DMS114 treated with DMSO at 0.1 percent for 48 hours (cell line): ENCODE measurements around the gene PRSS50.
A peak's percentile ranks its signal among the peaks of the same experiment; 100 is the strongest.

ENCODE experiments used
- DNase-seq: peaks from one replicate; lab custom pipeline; 2025; ENCODE audit not compliant: unreplicated experiment; lab: John Stamatoyannopoulos, UW

PRSS50 gene

DNA sequence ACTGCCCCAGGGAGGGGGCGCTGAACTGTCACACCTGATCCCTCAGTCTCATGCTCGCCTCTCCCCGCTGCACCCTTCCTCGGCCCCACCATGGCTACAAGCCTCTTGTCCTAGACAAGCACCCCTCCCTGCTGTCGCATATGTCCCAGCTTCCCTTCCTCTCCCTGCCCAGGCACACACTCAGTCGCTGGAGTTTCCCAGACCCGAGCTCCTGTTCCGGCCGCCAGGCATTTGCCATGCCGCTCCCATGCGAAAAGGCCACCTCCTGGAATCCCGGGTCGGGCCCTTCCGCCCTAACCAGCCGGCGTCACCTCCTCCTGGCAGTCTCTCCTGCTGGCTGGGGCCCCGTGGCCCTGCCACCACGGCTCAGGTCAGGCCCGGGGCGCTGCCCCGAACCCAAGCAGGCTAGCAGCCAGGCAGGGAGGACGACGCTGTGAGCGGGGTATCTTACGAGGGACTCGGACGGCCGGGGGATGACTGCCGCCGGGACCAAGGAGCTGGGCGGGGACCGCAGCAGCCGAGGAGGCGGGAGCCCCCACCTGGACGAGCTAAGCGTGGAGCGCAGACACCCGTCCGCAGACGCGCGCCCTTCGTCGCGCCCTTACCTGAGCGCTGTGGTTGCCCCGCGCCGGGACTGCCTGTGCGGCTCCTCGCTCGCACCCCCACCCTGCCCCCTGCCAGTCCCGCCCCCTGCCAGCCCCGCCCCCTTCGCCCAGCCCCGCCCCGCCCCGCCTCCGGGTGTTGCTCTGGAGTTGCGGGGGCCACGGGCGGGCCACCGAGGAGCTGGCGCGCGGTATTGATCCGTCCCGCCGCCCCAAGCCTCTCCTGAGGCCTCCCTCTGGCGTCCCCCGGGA lies 24.4 kb downstream of the PRSS50 start, which contains the start of gene ALS2CL:
ALS2CL (minus strand) TSS at position 642 of the 854 bp plus-strand sequence. CDS start 4,239 bp downstream, outside the sequence.
- peak; percentile 12 for DNase-seq

DNA sequence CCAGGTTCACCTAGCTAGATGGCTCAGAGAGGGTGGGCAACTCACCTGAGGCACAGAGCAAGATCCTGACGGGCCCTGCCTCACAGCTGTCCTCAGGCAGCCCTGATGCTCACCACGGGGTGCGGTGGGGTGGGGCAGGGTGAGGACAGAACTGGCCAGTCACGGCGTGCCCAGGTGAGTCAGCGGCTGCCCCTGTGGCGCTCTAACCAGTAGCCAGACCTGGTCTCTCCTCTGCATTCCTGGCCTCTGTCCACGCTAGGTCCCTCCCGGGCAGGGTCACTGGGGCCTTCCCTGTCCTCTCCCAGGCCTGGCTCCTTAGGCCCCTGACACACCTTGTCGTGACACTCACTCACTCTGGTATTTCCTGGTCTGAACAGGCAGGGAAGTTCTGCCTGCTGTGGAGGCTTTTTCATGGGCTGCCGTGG lies 25.1 kb downstream of the PRSS50 start:
- no peak for DNase-seq

DNA sequence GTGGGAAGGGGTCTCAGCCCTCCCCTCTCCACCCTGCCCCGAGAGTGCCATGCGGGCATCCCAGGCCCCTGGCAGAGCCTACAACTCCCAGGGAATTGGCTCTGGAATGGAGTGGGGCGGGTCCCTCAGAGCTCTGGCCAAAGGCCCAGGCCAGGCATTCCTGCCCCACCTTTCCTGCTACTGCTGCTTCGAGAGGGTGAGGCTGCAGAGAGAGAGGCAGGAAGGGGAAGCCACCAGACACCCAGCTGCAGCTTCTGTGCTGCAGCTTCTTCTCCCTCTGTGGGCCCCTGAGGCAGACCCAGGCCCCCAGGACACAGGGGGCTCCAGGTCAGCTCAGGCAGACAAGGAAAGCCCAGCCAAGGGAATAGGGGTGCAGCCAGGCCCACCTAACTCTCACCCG lies 26.9 kb downstream of the PRSS50 start:
- no peak for DNase-seq

DNA sequence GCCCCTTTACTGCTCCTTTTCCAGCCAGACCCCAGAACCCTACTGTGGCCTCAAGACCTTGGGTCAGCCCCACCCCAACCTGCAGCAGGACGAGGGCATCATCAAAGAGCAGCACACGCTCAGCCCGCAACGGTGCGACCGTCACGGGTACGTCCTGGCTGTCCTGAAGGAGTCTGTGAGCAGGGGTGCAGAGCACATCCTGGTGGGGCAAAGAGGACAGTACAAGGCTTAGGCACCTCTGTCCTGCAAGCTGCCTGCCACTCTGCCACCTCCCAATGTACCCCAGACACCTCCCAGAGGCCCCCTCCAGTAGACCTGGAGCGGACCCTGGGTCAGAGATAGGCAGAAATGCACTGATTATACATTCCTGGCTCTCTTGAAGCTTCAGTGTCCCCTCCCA lies 32.2 kb downstream of the PRSS50 start:
- DNase-seq: no peak

DNA sequence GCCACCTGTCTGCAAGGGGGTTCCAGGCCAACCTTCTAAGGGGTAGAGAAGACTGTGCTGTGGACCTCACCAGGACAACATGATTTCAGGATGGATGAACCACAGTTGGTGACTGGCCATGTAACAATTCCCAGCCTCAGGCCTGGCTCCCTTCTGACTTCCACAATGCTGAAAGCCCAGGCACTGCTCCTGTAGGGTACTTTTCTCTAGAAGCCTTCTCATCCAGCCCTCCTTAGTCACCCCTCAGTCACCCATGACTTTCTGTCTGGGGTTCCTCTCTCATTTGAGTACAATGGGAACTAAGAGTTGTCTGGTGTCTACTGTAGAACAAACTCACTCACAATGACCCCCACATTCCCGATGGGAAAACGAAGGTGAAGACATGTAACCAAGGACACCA lies 32.8 kb downstream of the PRSS50 start:
- DNase-seq: no peak

DNA sequence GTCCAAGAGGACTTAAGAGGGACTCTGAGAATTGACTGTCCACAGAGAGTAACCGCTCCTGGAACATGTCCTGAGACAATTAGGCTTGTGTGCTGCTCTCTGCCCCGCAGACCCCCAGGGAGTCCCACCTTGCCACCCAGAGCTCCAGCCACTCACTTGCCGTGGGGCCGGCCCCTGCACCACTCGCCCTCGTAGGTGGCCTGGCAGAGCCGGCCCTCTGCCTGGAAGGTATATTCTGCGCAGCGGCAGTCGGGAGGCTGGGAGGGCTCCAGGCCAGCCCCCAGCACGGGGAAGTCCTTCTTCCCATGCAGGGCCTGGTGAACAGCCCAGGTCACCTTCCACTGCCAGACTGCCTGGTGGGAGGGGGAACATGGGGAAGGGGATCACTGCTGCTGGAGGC lies 34.7 kb downstream of the PRSS50 start:
- no peak for DNase-seq

DNA sequence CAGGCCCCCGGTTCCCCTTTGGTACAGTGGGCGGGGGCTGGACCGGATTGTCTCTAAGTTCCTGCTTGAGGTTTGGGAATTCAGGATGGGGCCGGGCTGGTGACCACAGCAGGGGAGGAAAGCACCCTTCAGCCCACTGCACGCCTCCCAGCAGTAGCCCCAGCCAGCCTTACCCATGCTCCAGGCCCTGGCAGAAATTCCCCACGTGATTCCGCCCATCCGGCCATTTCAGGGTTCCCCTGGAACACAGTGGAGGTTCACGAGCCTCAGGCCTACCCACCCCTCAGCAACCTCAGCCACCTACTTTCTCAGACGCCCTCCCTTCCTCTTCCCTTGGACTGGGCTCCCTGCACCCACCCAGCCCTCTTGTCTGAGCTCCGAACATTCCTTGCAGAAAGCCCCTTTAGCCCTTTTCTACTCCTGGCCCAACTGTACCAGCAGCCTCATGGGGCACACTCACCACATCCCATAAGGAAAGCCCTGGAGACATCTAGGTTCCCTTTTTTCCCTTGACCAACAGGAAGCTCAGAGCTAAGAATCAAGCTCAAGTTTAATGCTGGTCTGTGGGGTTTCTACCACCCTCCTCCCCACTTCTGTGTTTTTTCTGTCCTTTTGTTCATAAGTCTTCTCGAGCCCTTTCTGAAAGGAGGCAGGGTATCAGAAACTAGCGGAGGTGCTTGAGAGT lies 35.7 kb downstream of the PRSS50 start:
- no peak for DNase-seq

DNA sequence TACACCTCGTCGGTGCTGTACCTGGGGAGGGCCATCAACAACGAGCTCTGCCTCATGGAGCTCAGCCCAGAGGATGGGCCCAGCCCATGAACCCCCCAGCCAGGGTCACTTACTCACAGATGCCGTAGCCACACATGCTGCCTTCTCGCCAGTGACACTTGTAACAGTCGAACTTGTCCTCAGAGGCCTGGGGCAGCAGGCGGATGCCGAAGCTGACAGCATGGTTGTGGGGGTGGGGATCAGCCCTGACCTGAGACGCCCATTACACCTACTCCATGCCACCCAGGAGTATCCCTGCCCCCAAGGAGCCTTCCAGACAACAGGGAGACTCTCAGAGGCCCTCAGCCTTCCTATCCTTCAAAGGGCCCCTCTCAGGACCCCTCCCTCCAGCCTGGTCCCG lies 36.3 kb downstream of the PRSS50 start:
- DNase-seq: no peak

DNA sequence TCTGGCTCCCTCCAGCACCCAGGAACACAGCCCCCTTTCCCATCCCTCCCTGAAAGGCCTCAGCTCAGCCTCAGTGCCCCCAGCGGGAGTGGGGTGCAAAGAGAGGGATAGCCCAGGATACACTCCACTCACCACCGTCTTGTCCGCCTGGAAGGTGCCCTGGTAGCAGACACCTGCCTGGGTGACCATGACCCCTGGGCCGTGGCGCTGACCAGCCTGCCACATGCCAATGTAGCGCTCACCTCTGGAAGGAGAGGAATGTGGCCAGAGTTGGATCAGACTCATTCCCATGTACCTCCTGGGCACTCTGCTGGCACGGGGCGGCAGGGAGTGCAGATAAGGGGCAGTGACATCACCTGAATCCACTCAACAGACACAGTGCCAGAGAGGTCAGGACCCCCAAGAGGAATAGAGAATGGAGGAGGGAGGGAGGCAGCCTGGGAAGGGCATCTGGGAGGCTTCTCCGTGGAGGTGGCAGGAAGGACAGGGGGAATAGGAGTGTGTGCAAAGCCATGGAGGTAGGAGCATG lies 37.3 kb downstream of the PRSS50 start:
- DNase-seq: no peak

DNA sequence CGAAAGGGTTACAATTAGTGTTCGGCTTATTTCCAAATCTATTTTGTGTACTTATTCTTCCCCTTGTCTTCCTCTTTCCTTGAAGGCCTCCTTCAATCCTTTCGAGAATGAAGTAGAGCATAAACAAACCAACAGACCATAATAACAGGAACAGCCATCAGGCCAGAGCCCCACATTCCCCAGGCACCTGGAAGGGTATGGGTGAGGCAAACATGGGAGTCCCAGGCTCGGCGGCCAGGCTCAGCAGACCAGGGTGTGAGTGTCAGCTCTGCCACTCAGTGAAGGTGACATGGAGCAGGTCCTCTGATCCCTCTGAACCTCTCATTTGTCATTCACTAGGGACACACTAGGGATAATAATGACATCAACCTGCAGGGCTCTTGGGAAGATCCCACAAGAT lies 38.0 kb downstream of the PRSS50 start:
- no peak for DNase-seq

DNA sequence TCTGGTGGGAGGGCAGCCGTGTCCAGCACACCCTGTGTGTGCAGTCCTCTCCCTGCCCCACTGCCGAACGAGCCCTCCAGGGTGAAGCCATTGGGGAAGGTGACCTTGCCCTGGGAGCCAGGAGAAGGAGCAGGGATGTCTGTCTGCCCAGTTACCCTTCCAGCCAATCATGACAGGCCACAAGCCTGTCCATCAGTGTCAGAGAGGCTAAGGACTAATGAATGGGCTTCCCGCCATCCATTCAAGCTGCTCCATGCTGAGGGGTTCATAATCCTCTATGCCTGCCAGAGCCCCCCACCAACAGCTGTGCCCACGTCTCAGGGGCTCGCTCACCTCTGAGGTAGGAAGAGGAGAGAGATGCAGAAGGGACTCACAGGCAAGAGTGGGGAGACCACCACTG lies 39.4 kb downstream of the PRSS50 start:
- no peak for DNase-seq

DNA sequence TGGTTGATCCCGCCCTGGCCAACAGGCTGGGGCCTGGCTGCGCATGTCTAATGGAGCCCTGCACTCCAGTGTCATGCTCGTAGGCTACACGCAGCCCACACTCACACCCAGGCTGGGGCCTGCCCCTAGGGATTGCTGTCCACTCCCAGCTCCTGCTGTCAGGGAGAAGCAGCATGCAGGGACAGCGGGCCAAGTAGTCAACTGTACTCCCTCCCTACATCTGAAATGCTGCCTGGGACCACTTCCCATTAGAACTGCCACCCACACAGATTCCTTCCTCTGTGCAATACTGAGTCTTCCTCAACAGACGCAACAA lies 40.3 kb downstream of the PRSS50 start:
- DNase-seq: no peak

DNA sequence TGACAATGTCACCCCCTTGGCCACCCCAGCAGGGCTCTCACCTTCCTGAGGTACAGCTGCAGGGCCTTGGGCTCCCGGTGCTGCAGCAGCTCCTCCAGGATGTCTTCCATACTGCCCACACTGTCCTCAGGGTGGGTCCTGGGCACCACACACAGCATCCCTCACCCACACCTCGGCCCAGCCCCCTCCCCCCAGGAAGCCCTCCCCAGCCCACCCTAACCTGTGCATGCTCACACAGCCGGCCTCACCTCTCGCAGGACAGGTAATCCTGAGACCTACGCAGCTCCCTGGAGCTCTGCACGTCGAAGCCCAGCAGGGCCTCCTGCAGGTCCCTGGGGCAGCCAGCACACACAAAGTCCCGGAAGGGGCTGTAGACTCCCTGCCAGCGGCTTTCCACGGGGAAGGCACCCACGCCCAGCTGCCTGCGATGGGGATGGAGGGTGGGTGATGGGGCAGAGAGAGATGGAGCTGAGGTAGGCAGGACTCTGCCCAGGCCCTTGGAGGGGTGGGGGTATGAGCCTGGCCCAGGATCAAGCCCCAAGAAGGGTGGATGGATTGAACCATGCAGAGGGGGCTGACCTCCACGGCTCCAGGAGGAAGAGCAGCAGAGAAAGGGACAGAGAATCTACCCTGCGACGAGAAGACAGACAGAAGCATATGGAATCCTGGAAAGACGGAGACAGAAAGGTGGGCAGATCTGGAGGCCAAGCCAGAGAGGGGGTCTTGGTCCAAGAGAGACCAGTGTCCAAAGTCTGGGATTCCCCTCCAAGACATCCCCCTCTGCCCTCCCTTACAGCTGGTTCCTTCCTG lies 40.9 kb downstream of the PRSS50 start:
- DNase-seq: no peak

DNA sequence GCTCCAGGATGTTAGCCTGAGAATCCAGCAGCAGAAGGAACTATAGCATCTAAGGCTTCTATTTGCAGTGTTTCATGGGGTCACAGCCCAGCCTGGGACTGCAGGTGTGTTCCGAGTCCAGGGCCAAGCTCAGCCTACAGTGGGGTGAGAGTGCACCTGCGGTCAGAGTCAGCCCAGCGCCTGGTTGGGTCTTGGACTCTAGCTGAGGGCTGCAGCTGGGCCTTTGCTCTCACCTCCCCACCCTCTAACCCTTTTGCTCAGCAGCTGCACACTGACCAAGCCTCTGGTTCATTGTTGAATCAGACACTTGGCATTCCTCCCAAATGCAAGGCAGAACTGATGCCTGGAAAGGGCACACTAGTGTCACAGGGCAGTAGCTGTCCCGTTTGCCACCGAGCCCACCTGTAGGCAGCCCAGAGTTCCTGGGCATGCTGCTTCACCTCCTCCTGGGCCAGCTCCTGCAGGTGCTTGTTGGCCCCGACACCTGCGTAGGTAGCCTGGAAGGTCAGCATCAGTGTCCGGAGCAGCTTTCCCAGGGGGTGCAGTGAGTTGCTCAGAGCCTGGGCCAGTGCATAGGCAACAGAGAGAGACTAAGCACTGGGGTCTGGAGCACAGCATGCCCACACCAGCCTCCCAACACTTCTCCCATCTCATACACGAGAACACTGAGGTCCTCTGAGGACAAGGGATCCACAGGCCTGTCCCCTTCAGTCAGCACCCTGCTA lies 41.7 kb downstream of the PRSS50 start:
- no peak for DNase-seq

DNA sequence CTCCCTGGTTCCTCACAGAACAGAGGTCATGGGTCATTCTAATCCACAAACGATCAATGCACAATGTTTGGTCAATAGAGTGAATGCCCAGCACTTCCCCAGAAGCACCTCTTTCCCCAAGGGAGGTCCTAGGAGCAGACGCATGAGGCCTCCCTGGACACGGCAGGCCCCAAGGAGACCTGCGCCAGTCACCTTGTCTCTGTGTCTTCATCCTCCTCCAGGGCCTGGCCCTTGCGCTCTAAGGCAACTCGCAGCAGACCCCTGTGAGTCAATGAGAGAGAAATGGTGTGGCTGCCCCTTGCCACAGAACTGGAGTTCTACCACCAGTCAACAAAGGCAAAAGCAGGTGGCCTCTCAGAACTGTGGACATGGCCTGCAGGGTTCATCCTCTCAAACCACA lies 42.2 kb downstream of the PRSS50 start:
- no peak for DNase-seq

DNA sequence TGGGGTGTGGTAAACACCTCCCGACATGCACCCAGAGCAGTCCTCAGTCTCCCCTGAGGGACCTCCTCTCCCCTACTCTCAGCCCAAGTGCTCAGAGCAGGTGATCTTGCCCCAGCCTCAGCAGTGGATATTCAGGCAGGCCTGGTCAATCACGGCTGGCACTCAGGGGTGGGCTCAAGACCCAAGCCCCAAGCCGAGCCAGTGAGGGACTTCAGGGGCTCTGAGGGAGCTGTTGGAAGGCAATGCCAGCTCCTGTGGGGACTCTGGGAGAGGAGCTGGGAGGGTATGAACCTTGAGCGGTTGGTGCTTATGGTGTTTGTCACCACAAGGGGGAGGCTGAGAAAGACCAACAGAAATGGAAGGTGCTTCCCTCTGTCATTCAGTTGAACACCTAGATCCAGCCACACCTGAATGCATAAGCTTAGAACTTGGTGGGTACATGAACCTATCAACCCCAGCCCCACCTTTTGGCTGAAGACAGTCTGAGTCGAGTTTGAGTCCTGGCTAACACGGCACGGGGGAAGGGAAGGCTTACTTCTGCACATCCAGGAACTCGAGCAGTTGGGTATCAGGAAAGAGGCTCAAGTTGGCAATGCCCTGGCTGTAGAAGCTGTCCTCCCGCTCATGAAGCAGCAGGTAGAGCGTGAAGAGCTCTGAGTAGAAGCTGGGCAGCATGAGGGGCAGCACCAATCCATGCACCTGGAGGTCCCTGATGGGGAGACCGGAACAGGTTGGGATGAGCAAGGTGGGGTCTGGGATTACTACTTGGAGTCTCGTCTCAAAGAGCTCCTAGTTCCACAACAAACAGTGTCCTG lies 43.4 kb downstream of the PRSS50 start:
- DNase-seq: no peak

DNA sequence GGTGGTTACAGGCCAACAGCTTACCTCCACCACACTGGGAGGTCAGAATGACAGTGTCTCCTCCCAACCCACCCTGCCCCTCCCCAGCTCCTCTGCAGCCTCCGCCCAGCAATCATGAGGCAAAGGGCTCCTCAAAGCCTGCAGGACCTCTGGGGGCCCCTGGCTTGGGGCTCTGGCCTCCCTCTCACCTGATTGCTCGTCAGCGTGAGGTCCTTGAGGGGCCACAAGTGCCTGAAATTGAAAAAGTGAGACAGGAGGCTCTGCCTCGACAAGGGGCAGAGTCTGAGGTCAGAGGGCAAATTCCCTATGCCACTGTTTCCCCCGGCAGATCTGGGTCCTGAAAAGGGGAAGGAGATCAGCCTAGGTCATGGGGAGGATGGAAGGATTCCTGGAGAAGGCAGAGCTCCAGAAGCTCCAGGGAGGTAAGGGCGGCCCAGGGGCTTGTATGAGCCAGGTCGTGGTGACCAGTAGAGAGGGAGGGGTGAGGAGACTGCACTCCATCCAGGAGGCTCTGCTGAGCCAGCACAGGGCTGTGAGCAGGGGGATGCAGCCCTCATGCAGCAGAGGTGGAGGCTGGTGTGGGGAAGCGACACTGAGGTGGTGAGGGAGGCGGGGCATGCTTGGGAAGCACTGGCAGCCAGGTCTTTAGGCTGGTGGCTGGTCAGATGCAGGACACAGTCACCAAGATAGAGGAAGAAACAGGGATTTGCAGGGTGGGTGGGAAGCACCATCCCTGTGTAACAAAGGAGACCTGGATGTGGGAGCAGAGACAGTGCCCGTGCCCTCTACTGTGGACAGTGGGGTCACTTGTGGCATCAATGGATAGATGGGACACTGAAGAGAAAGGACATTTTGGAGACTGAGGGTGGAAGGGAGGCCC lies 44.3 kb downstream of the PRSS50 start:
- DNase-seq: no peak

DNA sequence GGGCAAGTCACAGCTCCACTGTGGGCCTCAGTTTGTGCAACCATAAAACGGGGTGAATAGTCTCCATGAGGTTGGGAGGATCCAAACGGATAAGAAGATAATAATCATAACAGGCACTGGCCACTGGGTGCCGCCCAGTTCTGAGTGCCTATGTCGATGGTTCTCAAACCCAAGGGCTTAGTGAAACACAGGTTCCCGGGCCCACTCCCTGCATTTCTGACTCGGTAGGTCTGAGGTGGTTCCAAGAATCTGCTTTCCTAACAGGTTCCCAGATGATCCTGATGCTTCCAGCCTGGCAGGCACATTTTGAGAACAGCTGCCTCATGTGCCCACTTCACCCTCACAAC lies 45.3 kb downstream of the PRSS50 start:
- DNase-seq: no peak
